AML-193 (cell line): ENCODE measurements around the gene RRM1.
"Not testable (repeated sequence)": the region's sequence is repeated elsewhere in the genome, so short reads cannot be mapped to it uniquely, and the experiment has no call there.

Experiments
- DNase-seq, 2 experiments: peaks; one replicate each; lab custom pipeline; 2025; lab: John Stamatoyannopoulos, UW

The RRM1 gene

DNA sequence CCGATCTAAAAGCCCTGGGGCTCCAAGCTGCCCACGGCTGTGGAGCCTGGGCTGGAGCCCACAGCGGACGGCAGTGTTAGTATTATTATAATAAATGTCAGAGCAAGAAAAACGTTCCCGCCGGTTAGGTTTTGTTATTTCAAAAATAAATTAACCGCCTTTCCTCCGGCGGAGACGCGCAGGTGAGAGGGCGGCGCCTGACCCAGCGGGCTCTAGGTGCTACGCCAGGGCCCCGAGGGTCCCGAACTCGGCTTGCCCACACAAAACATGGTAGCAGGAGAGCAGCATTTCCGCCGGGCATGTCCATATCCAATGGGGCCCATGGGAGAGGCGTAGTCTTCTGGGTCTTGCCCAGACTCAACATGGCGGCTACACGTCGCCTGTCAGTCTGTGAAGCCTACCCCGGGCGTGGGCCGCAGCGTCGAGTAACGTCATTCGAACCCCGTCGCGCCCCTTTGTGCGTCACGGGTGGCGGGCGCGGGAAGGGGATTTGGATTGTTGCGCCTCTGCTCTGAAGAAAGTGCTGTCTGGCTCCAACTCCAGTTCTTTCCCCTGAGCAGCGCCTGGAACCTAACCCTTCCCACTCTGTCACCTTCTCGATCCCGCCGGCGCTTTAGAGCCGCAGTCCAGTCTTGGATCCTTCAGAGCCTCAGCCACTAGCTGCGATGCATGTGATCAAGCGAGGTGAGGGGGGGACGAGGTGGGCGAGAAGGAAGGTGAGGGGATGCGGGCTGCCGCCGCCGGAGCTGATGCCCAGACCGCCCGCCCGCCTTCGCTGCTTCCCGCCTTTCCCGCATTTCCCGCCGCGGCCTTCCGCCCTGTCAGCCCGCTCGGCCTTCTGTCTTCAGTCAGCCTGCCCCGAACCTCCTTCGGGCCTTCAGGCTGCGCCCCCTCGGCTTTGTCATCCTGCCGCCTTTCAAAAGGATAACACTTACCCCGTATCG lies at the start of gene RRM1:
Gene RRM1 (plus strand): TSS at position 452 of the 944 bp plus-strand sequence. CDS start 214 bp downstream, at position 666.
- peak; percentile 91 to 95 for DNase-seq

GRCh38 chr11:4044976-4045646 lies 49.5 kb upstream of the RRM1 start:
- DNase-seq: no peak

GRCh38 chr11:4048340-4048739 lies 46.3 kb upstream of the RRM1 start:
- DNase-seq: no peak

GRCh38 chr11:4049006-4049405 lies 45.6 kb upstream of the RRM1 start:
- peak; percentile 89 to 91 for DNase-seq

- peak in 1 of 2 experiments; percentile 10 for DNase-seq
Measured at GRCh38 chr11:4050138-4050537, 44.5 kb upstream of the RRM1 start.

DNA sequence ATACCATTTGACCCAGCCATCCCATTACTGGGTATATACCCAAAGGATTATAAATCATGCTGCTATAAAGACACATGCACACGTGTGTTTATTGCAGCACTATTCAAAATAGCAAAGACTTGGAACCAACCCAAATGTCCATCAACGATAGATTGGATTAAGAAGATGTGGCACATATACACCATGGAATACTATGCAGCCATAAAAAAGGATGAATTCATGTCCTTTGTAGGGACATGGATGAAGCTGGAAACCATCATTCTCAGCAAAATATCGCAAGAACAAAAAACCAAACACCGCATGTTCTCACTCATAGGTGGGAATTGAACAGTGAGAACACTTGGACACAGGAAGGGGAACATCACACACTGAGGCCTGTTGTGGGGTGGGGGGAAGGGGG lies 41.4 kb upstream of the RRM1 start:
- DNase-seq: not testable (repeated sequence)

DNA sequence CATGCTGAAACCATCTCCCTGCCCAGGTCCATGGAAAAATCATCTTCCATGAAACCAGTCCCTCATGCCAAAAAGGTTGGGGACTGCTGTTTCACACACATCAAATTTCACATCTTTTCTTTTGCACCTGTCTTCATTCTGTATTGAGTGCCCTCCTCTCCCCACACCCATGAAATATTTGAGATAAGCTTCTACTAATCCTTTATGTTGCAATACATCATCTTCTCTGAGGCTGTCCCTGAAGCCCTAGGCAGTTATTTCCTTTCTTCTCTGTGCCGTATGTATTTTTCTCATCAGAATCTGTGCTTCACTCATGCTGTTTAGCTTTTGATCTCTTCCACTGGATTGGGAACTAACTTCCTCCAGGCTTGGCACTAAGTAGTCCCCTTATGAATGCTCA lies 40.0 kb upstream of the RRM1 start:
- no peak for DNase-seq

GRCh38 chr11:4059424-4059823 lies 35.2 kb upstream of the RRM1 start:
- no peak for DNase-seq

GRCh38 chr11:4060182-4060923 lies 34.2 kb upstream of the RRM1 start:
- DNase-seq: no peak

- DNase-seq: no peak
Measured at GRCh38 chr11:4061700-4062099, 32.9 kb upstream of the RRM1 start.

- no peak for DNase-seq
Measured at GRCh38 chr11:4063348-4063747, 31.3 kb upstream of the RRM1 start.

DNA sequence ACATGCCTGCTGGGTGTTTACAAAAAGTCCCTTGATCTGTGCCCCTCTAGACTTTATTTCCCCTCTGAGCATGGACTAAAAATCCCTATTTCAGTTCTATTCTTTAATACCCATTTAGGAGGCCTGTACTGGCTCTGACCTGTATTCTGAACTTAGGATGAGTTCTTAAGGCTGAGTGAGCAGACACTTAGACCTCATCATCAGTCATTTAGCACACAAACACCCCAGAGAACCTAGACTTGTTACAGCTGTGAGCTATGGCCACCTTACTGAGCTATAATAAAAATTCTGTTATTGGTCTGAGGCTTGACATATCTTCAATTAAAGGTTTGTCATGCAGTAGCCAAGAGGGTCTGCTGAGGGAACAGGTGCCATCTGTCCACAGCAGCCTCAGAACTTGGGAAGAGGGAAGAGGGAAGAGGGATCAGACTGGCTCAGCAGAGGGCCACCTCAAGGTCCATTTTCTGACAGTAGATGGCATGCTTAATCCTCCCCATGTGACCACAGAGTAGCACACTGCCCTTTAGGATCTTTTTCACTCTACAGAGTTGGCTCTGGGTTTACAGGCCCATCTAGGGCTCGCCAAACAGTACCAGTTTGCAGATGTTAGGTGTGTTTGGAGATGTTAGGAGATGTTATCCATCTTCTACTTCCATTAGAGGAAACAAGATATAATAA lies 30.2 kb upstream of the RRM1 start:
- DNase-seq: no peak

GRCh38 chr11:4065086-4065485 lies 29.5 kb upstream of the RRM1 start:
- DNase-seq: no peak

DNA sequence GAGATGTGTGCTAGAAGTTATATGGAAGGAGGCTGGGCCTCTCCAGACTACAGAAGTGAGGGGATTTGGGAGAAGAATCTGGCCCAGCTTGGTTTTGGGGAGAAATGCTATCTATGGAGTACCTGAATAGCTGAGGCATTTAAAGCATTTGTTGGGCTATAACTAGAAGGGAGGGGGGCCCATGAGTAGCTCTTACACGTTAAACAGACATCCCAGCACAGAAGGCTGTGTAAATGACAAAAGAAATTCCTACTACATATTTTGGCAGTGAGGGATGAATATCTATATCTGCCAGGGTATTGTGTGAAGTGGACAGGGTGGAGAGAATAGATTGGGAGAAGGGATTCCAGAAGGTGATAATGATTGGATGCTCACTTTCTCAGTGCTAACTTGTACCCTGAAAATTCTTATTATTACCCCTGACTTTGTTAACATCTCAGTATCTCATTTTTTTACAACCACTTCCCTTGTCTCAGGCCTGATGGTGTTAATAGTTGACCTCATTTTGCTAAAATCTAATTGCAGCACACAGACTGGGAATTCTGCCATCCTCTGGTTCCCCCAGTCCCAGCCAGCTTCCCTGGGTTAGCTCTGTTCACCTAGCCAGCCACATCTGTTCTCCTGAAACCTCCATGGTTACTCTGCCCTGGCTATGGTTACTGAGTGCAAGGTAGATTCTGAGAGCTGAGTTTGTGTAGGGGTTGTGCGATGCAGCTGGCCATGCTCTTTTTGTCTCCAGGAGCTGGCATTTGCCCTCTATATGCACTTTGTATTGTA lies 28.8 kb upstream of the RRM1 start:
- DNase-seq: no peak

DNA sequence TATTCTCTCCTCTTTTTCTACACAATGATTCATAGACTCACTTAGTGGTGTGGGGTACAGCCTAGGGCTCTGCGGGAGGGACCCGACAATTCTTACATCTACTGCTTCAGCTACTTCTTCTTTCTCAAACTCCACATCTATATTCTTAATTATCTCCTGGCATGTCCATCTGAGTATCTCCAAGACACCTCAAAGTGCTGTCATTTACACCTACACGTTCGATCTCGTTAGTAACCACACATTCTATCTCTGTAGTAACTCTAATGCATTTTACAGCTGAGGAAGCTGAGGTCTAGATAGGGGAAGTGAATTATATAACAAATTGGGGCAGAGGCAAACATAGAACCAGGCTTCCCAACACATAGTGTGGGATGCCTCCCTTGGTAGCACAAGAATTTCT lies 27.7 kb upstream of the RRM1 start:
- peak; percentile 32 to 50 for DNase-seq

GRCh38 chr11:4068962-4069361 lies 25.6 kb upstream of the RRM1 start:
- peak; percentile 53 for DNase-seq

DNA sequence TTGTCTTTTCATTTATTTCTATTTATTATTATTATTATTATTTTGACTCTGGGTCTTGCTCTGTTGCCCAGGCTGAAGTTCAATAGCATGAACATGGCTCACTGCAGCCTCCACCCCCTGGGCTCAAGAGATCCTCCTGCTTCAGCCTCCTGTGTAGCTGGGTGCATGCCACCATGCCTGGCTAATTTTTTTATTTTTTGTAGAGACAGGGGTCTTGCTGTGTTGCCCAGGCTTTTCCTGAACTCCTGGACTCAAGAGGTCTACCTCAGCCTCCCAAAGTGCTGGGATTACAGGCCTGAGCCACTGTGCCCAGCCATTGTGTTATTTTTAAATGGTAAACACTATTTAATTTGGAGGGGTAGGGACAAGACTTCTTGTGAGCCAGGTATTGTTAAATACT lies 23.3 kb upstream of the RRM1 start:
- no peak for DNase-seq

- no peak for DNase-seq
Measured at GRCh38 chr11:4071914-4072313, 22.7 kb upstream of the RRM1 start.

GRCh38 chr11:4072668-4073285 lies 21.8 kb upstream of the RRM1 start:
- peak; percentile 77 to 79 for DNase-seq

DNA sequence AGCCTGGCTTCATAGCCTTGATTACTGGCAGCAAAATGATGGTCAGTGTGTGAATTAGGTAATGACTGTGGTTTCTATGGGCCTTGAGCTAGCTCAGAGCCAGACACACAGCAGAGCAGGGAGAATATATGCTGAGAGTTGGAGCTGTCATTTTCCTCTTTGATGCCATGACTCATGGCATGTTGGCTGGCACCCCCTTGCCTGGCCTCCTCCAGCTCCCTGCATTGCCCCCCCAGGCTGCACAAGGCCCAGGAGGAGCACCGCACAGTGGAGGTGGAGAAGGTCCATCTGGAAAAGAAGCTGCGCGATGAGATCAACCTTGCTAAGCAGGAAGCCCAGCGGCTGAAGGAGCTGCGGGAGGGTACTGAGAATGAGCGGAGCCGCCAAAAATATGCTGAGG lies 20.3 kb upstream of the RRM1 start:
- DNase-seq: no peak

- DNase-seq: no peak
Measured at GRCh38 chr11:4076774-4077173, 17.8 kb upstream of the RRM1 start.
